Germinal center (tissue), 1 donor: ENCODE measurements around the gene CHST5.
"Not testable (repeated sequence)": the region's sequence is repeated elsewhere in the genome, so short reads cannot be mapped to it uniquely, and the experiment has no call there.

Experiments
- DNase-seq: peaks from one replicate; pipeline ENCODE4 v3.0.0; 2012; ENCODE audit warnings: mixed read lengths, low spot score

Gene CHST5

GRCh38 chr16:75506107-75506506 is 29.8 kb downstream of the CHST5 start:
- DNase-seq: no peak

DNA sequence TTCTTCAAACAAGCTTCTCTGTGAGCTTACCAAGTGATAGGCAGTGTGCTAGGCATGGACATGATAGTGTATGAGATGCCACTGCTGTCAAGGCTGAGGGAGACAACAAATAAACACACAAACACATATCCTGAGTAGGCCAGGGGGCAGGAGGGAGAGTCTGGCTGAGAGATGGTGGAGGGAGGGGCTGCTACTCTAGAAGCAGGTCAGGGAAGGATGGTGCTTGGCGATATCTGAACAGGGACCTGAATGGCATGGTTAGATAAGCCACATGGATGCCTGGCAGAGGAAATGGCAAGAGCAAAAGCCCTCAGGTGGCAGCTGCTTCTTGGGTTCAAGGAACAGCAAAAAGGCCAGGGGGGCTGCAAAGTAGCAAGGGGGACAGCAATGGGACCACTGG is 32.1 kb downstream of the CHST5 start:
- DNase-seq: no peak

DNA sequence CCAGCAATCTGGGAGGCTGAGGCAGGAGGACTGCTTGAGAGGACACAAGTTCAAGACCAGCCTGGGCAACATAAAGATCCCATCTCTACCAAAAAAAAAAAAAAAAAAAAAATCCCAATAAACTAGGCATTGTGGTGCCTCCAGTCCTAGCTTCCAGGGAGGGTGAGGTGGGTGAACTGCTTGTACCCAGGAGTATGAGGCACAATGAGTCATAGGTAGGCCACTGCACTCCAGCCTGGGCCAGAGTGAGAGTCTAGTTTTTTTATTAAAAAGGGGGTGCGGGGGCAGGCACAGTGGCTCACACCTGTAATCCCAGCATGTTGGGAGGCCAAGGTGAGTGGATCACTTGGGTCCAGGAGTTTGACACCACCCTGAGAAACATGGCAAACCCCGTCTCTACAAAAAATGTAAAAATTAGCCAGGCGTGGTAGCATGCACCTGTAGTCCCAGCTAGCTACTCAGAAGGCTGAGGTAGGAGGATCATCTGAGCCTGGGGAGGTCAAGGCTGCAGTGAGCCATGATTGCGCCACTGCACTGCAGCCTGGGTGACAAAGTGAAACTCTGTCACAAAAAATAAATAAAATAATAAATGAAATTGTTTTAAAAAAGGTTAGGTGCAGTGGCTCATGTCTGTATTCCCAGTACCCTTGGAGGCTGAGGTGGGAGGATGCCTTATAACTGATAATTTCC is 32.8 kb downstream of the CHST5 start:
- no peak for DNase-seq

DNA sequence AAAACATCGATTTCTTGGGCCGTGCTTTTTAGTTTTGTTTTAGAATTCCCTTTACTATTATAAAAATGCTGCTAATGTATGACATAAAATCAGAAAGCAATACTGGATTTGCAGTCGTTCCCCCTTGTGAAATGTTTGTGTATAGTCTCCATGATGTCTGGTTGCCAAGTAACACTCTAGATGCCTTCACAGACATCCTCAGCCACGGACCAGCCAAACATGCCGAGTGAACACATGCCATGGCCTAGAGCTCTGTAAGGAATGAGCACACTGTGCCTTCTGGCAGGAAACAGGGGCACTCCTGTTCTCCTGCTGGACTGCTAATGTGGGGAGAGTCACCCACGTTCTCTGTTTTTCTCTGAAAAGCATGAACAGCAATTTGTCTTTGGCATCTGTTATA is 34.1 kb downstream of the CHST5 start:
- DNase-seq: not testable (repeated sequence)

GRCh38 chr16:75501359-75501758 is 34.5 kb downstream of the CHST5 start:
- no peak for DNase-seq

DNA sequence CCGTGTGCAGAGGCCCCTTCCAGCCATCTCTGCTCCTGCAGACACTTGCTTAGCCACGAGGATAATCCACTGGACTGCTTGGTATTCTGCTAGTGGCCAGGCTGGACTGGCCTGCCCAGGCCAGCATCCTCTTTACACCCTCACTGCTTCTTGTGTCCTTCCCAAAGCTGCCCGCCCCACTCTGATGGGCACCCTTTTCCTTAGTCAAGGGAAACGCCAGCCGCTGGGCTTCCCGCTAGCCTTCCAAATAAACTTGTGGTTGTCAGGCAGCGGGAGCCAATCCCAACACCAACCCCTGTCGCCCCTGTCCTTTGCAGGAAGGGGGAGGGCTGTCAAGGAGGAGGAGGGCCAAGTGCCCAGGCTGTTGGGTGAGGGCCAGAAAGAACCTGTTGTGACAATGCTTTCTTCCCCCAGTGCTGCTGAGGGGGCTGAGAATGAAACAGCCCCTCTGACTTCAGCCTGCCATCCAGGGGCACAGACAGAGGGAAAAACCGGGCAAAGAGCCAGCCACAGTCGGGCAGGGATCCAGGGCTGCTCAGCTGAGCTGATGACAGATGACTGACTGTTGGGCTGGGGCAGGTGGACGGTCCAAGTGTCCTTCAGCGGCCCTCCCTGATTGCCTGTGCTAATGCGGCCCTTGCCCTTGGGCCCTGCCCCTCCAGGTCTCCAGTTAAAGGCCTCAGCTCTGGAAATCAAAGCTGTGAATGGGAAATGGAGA is 37.1 kb downstream of the CHST5 start:
- not testable (repeated sequence) for DNase-seq

GRCh38 chr16:75497558-75497957 is 38.4 kb downstream of the CHST5 start:
- no peak for DNase-seq

DNA sequence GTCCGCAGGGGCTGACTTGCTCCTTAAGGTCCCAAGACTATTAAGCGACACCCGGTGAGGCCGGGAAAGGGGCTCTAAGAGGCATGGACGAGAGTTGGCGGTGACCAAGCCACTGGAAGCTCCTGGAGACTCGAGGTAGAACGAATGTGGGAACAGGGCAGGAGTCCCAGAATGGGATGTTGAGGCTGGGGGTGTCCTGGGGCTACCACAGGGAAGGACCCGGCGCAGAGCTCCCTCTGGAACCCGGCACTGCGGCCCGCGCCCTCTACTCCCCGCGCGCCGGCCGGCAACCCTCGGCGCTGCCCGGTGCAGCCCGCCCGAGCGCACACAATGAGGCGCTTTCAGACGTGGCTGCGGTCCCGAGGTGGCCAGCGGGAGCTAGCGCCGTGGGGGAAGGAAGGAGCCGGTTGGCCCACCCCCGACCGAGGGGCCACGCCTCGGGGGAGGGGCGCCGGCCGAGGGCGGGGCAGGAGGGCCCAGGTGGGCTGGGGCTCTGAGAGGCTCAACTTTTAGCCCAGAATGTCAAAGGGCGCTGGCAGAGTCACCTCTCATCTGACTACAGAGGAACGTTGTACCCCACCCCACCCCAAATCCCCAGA is 40.7 kb downstream of the CHST5 start, which contains the start of gene CHST6:
Gene CHST6, minus strand, starts transcription at position 366 of the 599 bp plus-strand sequence. CDS start 15,613 bp downstream, outside the sequence.
- DNase-seq: peak; percentile 64

GRCh38 chr16:75494661-75495075 is 41.2 kb downstream of the CHST5 start:
- DNase-seq: no peak

GRCh38 chr16:75494184-75494583 is 41.7 kb downstream of the CHST5 start:
- no peak for DNase-seq

DNA sequence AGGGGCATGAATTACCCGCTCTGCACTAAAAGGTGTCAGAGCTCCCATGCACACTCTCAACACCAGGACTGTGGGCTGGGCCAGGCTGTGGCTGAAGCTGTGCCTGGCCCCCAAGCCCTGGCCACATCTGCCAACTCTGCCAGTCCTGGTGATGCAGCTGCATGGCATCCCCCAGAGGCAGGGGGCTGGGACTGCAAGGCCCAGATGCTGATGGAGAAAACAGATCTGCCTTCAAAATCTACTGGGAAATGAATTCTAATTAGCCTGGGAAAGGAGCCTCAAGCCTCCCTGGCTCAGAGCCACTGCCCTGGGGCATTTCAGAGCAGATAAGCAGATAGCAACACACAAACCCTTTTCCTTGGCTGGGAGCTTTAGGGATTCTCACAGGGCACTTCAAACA is 44.0 kb downstream of the CHST5 start:
- DNase-seq: peak; percentile 18

GRCh38 chr16:75488322-75488721 is 47.6 kb downstream of the CHST5 start:
- DNase-seq: no peak

GRCh38 chr16:75486676-75487313 is 49.1 kb downstream of the CHST5 start:
- no peak for DNase-seq

DNA sequence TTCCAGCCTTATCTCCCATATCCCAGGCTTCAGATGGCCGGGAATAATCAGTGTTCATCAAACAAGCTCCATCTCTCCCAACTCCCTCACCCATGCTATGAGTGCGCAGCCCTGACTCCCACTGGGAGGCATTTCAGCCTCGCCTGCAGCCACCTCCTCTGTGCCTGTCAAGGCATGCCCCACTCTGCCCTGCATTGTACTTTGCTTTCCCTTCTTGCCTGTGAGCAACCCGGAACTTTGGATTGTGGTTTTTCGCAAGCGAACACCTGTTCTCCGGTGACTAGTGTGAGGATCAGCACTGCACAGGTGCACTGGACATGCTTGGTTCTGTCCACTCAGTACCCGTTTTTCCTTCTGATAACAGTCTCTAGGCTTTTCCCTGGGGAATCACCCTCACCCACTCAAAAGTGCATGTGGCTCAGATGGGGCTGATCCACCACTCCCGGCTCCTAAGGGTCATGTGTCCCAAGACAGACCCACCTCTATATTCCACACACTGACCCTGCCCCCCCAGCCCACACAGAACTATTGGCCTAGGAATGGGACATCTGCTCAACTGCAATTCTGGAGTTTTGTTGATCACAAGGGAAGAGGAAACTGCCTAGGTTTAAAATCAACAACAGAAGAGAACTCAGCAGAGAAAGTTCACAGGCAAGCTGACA is 49.8 kb downstream of the CHST5 start:
- DNase-seq: no peak

DNA sequence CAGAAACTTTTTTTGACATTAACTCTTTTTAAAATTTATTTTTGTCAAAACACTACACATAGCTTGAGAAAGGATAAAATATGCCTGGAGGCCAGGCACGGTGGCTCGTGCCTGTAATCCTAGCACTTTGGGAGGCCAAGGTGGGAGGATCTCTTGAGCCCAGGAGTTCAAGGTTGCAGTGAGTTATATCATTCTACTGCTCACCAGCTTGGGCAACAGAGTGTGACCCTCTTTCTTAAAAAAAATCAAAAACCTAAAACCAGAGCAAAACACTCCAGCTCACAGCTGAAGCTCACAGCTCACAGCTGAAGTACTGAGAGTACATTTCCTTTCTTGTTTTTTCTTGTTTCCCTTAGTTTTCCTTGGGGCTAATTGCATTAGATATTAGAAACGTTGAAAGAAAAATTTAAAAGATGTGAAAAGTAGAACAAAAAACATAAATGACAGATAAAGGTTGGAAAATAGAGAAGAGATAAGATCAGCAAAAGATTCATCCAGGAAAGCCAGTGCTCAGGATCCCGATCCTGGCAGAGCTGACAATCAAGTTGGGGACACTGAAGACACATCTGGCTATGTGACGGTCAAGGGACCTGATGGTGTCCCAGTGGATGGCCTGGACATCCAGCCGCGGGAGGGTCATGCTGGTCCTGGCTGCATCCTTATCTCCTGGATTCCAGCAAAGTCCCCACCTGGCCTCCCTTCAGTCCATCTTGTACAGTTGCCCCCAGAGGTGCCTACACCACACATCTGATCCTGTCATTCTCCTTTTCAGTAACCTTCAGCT is 50.5 kb downstream of the CHST5 start:
- no peak for DNase-seq

- no peak for DNase-seq
Observed at GRCh38 chr16:75483222-75483621, 52.7 kb downstream of the CHST5 start.

DNA sequence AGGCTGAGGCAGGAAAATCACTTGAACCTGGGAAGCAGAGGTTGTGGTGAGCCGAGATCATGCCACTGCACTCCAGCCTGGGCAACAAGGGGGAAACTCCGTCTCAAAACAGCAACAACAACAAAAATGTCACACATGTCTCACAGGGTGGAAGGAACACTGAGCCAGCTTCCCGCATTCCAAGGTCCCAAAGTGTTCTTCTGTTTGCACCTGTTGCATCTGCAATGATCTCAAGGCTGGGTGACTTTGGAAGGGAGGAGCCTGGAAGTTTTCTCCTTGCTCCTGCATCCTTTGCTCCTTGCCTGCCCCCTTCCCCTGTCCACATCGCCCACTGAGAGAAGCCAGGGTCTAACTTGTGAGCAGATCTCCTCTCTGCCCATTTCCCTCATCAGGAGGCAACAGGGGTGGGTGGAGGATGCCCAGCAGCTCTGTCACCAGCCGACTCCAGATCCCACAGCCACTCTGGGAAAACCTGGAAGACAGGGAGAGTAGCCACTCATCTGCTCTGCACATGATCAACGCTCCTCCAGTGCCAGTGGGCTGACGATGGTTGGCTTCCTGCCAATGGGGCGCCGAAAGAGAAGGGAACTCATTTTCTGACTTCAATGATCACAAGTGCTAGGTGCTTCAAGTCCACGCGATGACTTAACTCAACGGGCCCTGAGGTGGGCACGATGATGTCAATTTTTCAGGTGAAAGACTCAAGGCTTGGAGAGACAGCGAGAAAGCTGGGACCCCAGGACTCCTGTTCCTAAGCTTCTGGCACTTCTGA is 53.3 kb downstream of the CHST5 start:
- no peak for DNase-seq

- DNase-seq: no peak
Observed at GRCh38 chr16:75481475-75481874, 54.4 kb downstream of the CHST5 start.

GRCh38 chr16:75479421-75479990 is 56.4 kb downstream of the CHST5 start:
- DNase-seq: no peak
